ENCODE measurements around the gene TLL2. TPM values are rescaled to one million over a fixed set of nuclear protein-coding genes. Genes with fewer than 3 reads are reported as not detected.

TLL2 gene
- total RNA-seq, 1 experiment from 2014 or later = 0.14 TPM

DNA sequence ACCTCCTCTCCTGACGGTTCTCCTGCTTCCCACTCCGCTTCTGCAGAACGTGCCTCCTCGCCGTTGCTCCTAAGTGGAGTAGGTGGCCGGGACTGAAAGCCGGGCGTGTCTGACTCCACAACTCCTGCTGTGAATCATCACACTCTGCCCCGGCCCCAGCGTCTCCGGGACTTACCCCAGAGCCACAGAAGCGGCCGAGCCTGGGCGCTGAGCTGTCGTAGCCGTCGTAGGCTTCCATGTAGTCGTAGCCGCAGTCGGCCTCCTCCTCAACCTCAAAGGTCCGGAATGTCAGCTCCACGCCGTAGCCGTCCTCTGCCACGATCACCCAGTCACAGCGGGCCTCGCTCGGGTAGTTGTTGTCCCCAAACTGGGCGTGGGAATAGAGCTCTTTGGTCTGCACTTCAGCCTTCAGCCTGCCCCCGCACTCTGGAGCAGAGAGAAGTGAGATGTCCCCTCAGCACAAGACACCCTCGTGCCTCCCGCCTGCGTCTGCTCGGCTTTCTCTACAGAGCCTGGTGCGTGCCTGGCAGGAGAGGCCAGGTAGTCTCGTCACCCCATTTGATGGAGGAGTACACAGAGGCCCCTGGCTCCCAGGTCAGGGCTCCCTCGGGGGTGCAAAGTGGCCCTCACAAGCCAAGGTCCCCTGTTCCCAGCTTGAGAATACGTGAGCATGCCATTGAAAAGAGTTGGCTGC, 143.7 kb downstream of the TLL2 start:
- H3K36me3 Mint-ChIP-seq (ENCODE audit: insufficient read depth, unreplicated experiment) = no peaks in the 10 kb centered on the region
- no peaks in the 10 kb centered on the region for H3K9me3 Mint-ChIP-seq (ENCODE audit: unreplicated experiment)
- Histone ChIP-seq H3K36me3 (ENCODE audit: control insufficient read depth, insufficient read depth, low read length) (no peaks in the 10 kb centered on the region), H3K4me1 (peaks cover 10% of the 10 kb centered on the region; the same call in 1 of the 2 replicates), H3K9me3 (no peaks in the 10 kb centered on the region), H3K4me3 (ENCODE audit: low read depth, low read length) (peak overlapping the region; percentile 27), H3K27me3 (replicated peaks; ENCODE audit: control insufficient read depth, insufficient read depth, low read length) (no peaks in the 10 kb centered on the region)
- peak overlapping the region; percentile 58 for H3K4me3 Mint-ChIP-seq (ENCODE audit: unreplicated experiment)
- no peaks in the 10 kb centered on the region for H3K27me3 Mint-ChIP-seq (ENCODE audit: insufficient read depth, unreplicated experiment)
- peak; percentile 31 to 58 for DNase-seq
- TF ChIP-seq CTCF (IDR thresholded peaks at IDR 0.05; ENCODE audit: insufficient read depth in 1 of 2, low read depth in 1 of 2, low read length in 1 of 2, severe bottlenecking in 1 of 2, unreplicated experiment in 1 of 2) = no peak
- ChIA-PET POLR2A (no interaction called here), CTCF (interaction anchor here (0.6 to 3.4 kb wide), 10 partner anchors 13 to 464 kb away, joined by 3 to 20 read pairs (median 3); partner anchors contain the start of gene TLL2)
- no peak overlapping the region for H3K27ac Mint-ChIP-seq (ENCODE audit: unreplicated experiment)
- peaks cover 13% of the 10 kb centered on the region for H3K4me1 Mint-ChIP-seq (ENCODE audit: low read depth, unreplicated experiment)
- BruUV-seq (replicated peaks) = no TSS peak
- intact Hi-C loops (cut with micrococcal nuclease; ENCODE audit: unreplicated experiment) = no loop called here

DNA sequence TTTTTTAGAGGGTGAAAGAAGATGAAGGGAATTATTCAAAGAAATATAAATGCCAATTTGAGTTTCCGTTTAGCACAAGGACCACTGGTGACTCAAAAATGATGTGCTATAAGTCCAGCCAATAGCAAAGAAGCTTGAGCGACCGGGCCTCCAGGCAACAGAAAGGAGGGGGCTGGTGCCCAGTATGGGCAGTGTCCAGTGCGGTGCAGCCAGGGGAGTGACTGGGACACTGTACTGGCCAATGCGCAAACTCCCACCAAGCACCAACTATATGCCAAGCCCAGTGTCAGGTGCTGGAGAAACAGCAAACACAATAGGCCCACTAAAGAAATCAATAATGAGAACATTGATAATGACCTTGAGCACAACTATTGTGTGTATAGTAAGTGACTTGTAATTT, 144.8 kb downstream of the TLL2 start:
- Mint-ChIP-seq H3K4me3 (ENCODE audit: unreplicated experiment) (no peak overlapping the region), H3K9me3 (ENCODE audit: unreplicated experiment) (no peaks in the 10 kb centered on the region), H3K4me1 (ENCODE audit: low read depth, unreplicated experiment) (peaks cover 13% of the 10 kb centered on the region), H3K27ac (ENCODE audit: unreplicated experiment) (no peak overlapping the region), H3K36me3 (ENCODE audit: insufficient read depth, unreplicated experiment) (no peaks in the 10 kb centered on the region), H3K27me3 (ENCODE audit: insufficient read depth, unreplicated experiment) (no peaks in the 10 kb centered on the region)
- DNase-seq = no peak
- BruUV-seq (replicated peaks) = no TSS peak
- H3K36me3 ChIP-seq (ENCODE audit: control insufficient read depth, insufficient read depth, low read length) = no peaks in the 10 kb centered on the region
- peaks cover 10% of the 10 kb centered on the region; the same call in 1 of the 2 replicates for H3K4me1 ChIP-seq
- no peaks in the 10 kb centered on the region for H3K27me3 ChIP-seq (replicated peaks; ENCODE audit: control insufficient read depth, insufficient read depth, low read length)
- H3K9me3 ChIP-seq = no peaks in the 10 kb centered on the region
- ChIA-PET POLR2A (no interaction called here), CTCF (no interaction called here)
- intact Hi-C loops (cut with micrococcal nuclease; ENCODE audit: unreplicated experiment) = no loop called here
- no peak overlapping the region for H3K4me3 ChIP-seq (ENCODE audit: low read depth, low read length)
- no peak for TF ChIP-seq CTCF (IDR thresholded peaks at IDR 0.05; ENCODE audit: insufficient read depth in 1 of 2, low read depth in 1 of 2, low read length in 1 of 2, severe bottlenecking in 1 of 2, unreplicated experiment in 1 of 2)

- Mint-ChIP-seq H3K4me1 (ENCODE audit: low read depth, unreplicated experiment) (peaks cover 13% of the 10 kb centered on the region), H3K27ac (ENCODE audit: unreplicated experiment) (no peak overlapping the region), H3K27me3 (ENCODE audit: insufficient read depth, unreplicated experiment) (peaks cover 3% of the 10 kb centered on the region), H3K9me3 (ENCODE audit: unreplicated experiment) (no peaks in the 10 kb centered on the region), H3K4me3 (ENCODE audit: unreplicated experiment) (no peak overlapping the region), H3K36me3 (ENCODE audit: insufficient read depth, unreplicated experiment) (no peaks in the 10 kb centered on the region)
- H3K27me3 ChIP-seq (replicated peaks; ENCODE audit: control insufficient read depth, insufficient read depth, low read length) = no peaks in the 10 kb centered on the region
- H3K9me3 ChIP-seq = no peaks in the 10 kb centered on the region; the same call in 1 of the 2 replicates
- ChIA-PET CTCF (interaction anchor here (2.3 kb wide), 1 partner anchor 7 kb away, joined by 7 read pairs; no protein-coding TSS in a partner anchor), POLR2A (no interaction called here)
- H3K4me1 ChIP-seq = peaks cover 10% of the 10 kb centered on the region; the same call in 1 of the 2 replicates
- BruUV-seq (replicated peaks) = no TSS peak
- TF ChIP-seq CTCF (IDR thresholded peaks at IDR 0.05; ENCODE audit: insufficient read depth in 1 of 2, low read depth in 1 of 2, low read length in 1 of 2, severe bottlenecking in 1 of 2, unreplicated experiment in 1 of 2) = no peak
- intact Hi-C loops (cut with micrococcal nuclease; ENCODE audit: unreplicated experiment) = no loop called here
- H3K36me3 ChIP-seq (ENCODE audit: control insufficient read depth, insufficient read depth, low read length) = no peaks in the 10 kb centered on the region
- DNase-seq = no peak
- H3K4me3 ChIP-seq (ENCODE audit: low read depth, low read length) = no peak overlapping the region
These were observed 146.3 kb downstream of the TLL2 start for GRCh38 chr10:96367470-96367869.
